Esophagus muscularis mucosa (tissue), 4 donors: ENCODE measurements around the gene CUBN. TPM values are rescaled to one million over a fixed set of nuclear protein-coding genes. Genes with fewer than 3 reads are reported as not detected.

Experiments
- DNase-seq: peaks from one replicate; pipeline ENCODE4 v3.0.0-alpha.2; 2017; ENCODE audit errors: extremely low spot score
- H3K27ac ChIP-seq, 4 donors: fragments of 200-600 bp; sonication (generic); replicated peaks in 1 of 4; 1 replicate in 3 of 4; 2 replicates in 1 of 4; pipeline ENCODE4 v1.5.1; 2016 to 2019; ENCODE audit warnings: mild to moderate bottlenecking in 1 of 4
- H3K27me3 ChIP-seq, 4 donors: fragments of 200-600 bp; sonication (generic); one replicate each; pipeline versions ENCODE4 v1.5.1 to v1.6.0; 2016 to 2019
- H3K36me3 ChIP-seq, 4 donors: fragments of 200-600 bp; sonication (generic); one replicate each; pipeline ENCODE4 v1.5.1; 2016 to 2019
- H3K4me1 ChIP-seq, 4 donors: fragments of 200-600 bp; sonication (generic); one replicate each; pipeline ENCODE4 v1.5.1; 2016 to 2019
- H3K4me3 ChIP-seq, 4 donors: fragments of 200-600 bp; sonication (generic); 1 replicate in 2 of 4; 2 replicates in 2 of 4; pipeline ENCODE4 v1.5.1; 2016 to 2019; ENCODE audit warnings: mild to moderate bottlenecking in 4 of 4, moderate library complexity in 1 of 4
- H3K9me3 ChIP-seq, 4 donors: fragments of 200-600 bp; sonication (generic); 1 replicate in 3 of 4; 2 replicates in 1 of 4; pipeline ENCODE4 v1.5.1; 2016 to 2019
- EP300 ChIP-seq: sonication (generic); formaldehyde crosslinking; IDR thresholded peaks from one replicate; pipeline ENCODE4 v1.6.1; 2017; ENCODE audit warnings: antibody characterized with exemption
- POLR2A ChIP-seq: fragments of 450-650 bp; IDR thresholded peaks from one replicate; pipeline ENCODE4 v1.6.1; 2017; ENCODE audit warnings: antibody characterized with exemption, moderate library complexity, mild to moderate bottlenecking, low read depth
- POLR2AphosphoS5 ChIP-seq, 2 donors: sonication (generic); formaldehyde crosslinking; IDR thresholded peaks; one replicate each; pipeline ENCODE4 v1.6.1; 2017; ENCODE audit warnings: antibody characterized with exemption in 2 of 2
- WGBS: methylation state at CpG from one replicate; pipeline ENCODE4 v1.1.5; 2018; 5-methylcytosine and 5-hydroxymethylcytosine counted together
- intact Hi-C: fragments of 100-400 bp; cut with DNase I; formaldehyde crosslinking; loops from one replicate; pipeline ENCODE4 v1.15.1; 2023
- total RNA-seq, 4 donors: library from RNA; depleted of rRNA; stranded (reverse); fragments of >200 nt; gene quantifications; one replicate each; pipeline versions ENCODE4 v1.1.0 to v1.2.1, GENCODE V29; 2016
- TF ChIP-seq, protein P1 (sequence below), 3 experiments: fragments of 200-600 bp in 2 of 3; fragments of 450-650 bp in 1 of 3; sonication (generic) in 2 of 3; IDR thresholded peaks; one replicate each; pipeline ENCODE4 v1.5.1; 2017 to 2019; ENCODE audit warnings: antibody characterized with exemption in 3 of 3, mild to moderate bottlenecking in 2 of 3, moderate library complexity in 1 of 3

CUBN gene
- total RNA-seq, 4 donors from 2014 or later, result 1.3 to 4.6 (median 2.3) TPM

DNA sequence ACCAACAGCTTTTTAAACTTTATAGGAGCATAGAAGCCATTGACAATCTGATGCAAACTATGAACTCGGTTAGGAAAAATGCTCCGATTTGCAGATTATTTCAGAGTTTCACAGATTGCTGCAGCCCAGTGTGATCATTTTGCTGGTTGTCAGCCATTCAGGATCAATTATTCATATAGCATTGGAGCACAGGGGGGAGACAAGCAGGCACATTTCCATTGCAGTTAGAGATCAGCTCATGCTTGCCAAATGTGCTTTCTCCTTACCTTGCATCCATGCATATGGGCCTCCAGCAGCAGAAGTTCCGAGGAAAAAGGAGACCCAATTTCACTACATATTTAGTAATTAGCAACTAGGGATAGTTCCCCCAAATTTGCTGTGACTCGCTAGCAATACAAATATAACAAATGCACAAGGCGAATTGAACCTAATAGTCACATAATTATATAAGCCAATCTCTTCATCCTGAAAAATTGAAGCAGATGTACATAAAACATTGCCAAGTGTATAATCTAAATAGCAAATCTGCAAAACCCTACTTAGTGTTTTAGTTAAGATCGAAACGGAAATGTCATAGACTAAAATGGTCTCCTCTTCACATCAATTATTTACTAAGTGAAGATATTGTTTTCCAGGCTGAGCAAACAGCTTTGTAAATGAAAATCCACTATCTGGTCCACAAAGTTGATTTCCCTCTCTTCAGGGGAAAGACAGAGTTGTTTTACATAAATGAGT is 262.9 kb downstream of the CUBN start:
- Histone ChIP-seq H3K9me3 (no peaks in the 10 kb centered on the region), H3K27me3 (no peaks in the 10 kb centered on the region), H3K4me3 (no peak overlapping the region), H3K4me1 (no peaks in the 10 kb centered on the region), H3K36me3 (no peaks in the 10 kb centered on the region), H3K27ac (no peak overlapping the region)
- intact Hi-C loops, result no loop called here
- WGBS, result 89% methylated on average over 7 of the region's 7 CpGs
- TF ChIP-seq, protein P1, sequence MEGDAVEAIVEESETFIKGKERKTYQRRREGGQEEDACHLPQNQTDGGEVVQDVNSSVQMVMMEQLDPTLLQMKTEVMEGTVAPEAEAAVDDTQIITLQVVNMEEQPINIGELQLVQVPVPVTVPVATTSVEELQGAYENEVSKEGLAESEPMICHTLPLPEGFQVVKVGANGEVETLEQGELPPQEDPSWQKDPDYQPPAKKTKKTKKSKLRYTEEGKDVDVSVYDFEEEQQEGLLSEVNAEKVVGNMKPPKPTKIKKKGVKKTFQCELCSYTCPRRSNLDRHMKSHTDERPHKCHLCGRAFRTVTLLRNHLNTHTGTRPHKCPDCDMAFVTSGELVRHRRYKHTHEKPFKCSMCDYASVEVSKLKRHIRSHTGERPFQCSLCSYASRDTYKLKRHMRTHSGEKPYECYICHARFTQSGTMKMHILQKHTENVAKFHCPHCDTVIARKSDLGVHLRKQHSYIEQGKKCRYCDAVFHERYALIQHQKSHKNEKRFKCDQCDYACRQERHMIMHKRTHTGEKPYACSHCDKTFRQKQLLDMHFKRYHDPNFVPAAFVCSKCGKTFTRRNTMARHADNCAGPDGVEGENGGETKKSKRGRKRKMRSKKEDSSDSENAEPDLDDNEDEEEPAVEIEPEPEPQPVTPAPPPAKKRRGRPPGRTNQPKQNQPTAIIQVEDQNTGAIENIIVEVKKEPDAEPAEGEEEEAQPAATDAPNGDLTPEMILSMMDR (IDR thresholded peaks at IDR 0.05), result no peak
- no peak for TF ChIP-seq POLR2AphosphoS5 (IDR thresholded peaks at IDR 0.05)
- DNase-seq, result no peak

- Histone ChIP-seq H3K4me3 (no peak overlapping the region), H3K4me1 (no peaks in the 10 kb centered on the region), H3K27ac (no peak overlapping the region), H3K36me3 (no peaks in the 10 kb centered on the region), H3K27me3 (no peaks in the 10 kb centered on the region), H3K9me3 (no peaks in the 10 kb centered on the region)
- DNase-seq, result no peak
- intact Hi-C loops, result no loop called here
- TF ChIP-seq POLR2AphosphoS5 (IDR thresholded peaks at IDR 0.05) (no peak), POLR2A (no peak)
- TF ChIP-seq, protein P1 (IDR thresholded peaks at IDR 0.05), result no peak
- 81% methylated on average over 7 of the region's 7 CpGs for WGBS
These were observed 263.8 kb downstream of the CUBN start for GRCh38 chr10:16865766-16866165.

- no peak overlapping the region for H3K27ac ChIP-seq
- 74% methylated on average over 2 of the region's 2 CpGs for WGBS
- H3K27me3 ChIP-seq, result no peaks in the 10 kb centered on the region
- no peak for TF ChIP-seq POLR2A
- no peak for TF ChIP-seq POLR2AphosphoS5 (IDR thresholded peaks at IDR 0.05)
- TF ChIP-seq, protein P1 (IDR thresholded peaks at IDR 0.05), result no peak
- TF ChIP-seq EP300, result no peak
- intact Hi-C loops, result no loop called here
- H3K36me3 ChIP-seq, result no peaks in the 10 kb centered on the region
- no peak overlapping the region for H3K4me3 ChIP-seq
- no peak for DNase-seq
- no peaks in the 10 kb centered on the region for H3K4me1 ChIP-seq
- H3K9me3 ChIP-seq, result peaks cover 0 to 5% (median 0%) of the 10 kb centered on the region in 4 donors
These were observed 265.8 kb downstream of the CUBN start for GRCh38 chr10:16863766-16864165.

DNA sequence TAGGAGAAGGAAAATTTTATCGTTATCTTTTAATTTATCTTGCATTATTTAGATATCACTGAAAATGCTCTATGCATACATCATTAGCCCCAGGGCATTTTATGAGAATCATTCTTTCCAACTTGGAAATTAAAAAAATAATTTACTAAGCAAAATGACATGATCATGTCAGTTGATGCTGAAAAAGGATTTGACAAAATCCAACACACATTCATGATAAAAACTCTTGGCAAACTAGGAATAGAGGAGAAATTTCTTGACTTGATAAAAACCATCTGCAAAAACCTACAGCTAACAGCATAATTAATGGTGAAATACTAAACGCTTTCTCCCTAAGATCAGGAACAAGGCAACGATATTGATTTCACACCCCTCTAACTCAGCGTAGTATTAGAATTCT is 272.2 kb downstream of the CUBN start:
- intact Hi-C loops, result no loop called here
- Histone ChIP-seq H3K4me1 (no peaks in the 10 kb centered on the region), H3K9me3 (peaks cover 0 to 5% (median 0%) of the 10 kb centered on the region in 4 donors), H3K27ac (no peak overlapping the region), H3K36me3 (no peaks in the 10 kb centered on the region), H3K27me3 (no peaks in the 10 kb centered on the region), H3K4me3 (no peak overlapping the region)
- DNase-seq, result no peak
- TF ChIP-seq, protein P1 (IDR thresholded peaks at IDR 0.05), result no peak
- no peak for TF ChIP-seq POLR2A
- TF ChIP-seq POLR2AphosphoS5 (IDR thresholded peaks at IDR 0.05), result no peak
- no peak for TF ChIP-seq EP300
- 65% methylated on average over 4 of the region's 4 CpGs for WGBS

GRCh38 chr10:16856567-16856966 is 273.0 kb downstream of the CUBN start:
- WGBS, result 61% methylated on average over 4 of the region's 4 CpGs
- peaks cover 0 to 5% (median 0%) of the 10 kb centered on the region in 4 donors for H3K9me3 ChIP-seq
- no peaks in the 10 kb centered on the region for H3K4me1 ChIP-seq
- peak overlapping the region in 1 of 4 donors; percentile 12 for H3K27ac ChIP-seq
- no peak for TF ChIP-seq POLR2A
- TF ChIP-seq, protein P1 (IDR thresholded peaks at IDR 0.05), result no peak
- peak in 1 of 2 donors; percentile 21 for TF ChIP-seq POLR2AphosphoS5 (IDR thresholded peaks at IDR 0.05)
- no peak for TF ChIP-seq EP300
- no peak overlapping the region for H3K4me3 ChIP-seq
- intact Hi-C loops, result no loop called here
- no peaks in the 10 kb centered on the region for H3K27me3 ChIP-seq
- no peaks in the 10 kb centered on the region for H3K36me3 ChIP-seq
- no peak for DNase-seq
